H9 (cell line): ENCODE measurements around the gene CSF1R. TPM values are rescaled to one million over a fixed set of nuclear protein-coding genes. Genes with fewer than 3 reads are reported as not detected.

ENCODE experiments used
- DNase-seq: peaks from one replicate; pipeline ENCODE4 v3.0.0-alpha.2; 2017
- H2AFZ ChIP-seq: one replicate; pipeline ENCODE4 v1.6.1; 2013; ENCODE audit warnings: mild to moderate bottlenecking, low read length, control low read depth, moderate library complexity
- H2AK5ac ChIP-seq: 2 replicates; pipeline ENCODE4 v1.6.1; 2013; ENCODE audit warnings: low read length, control low read depth, mixed read lengths; ENCODE audit not compliant: insufficient read length
- H2BK120ac ChIP-seq: one replicate; pipeline ENCODE4 v1.6.1; 2013; ENCODE audit warnings: low read depth, mild to moderate bottlenecking, low read length, control low read depth, inconsistent platforms; ENCODE audit not compliant: poor library complexity, severe bottlenecking
- H2BK12ac ChIP-seq: 2 replicates; pipeline ENCODE4 v1.6.1; 2013; ENCODE audit warnings: low read length, control low read depth, mixed read lengths, low read depth; ENCODE audit not compliant: insufficient read length
- H2BK15ac ChIP-seq: 2 replicates; pipeline ENCODE4 v1.6.1; 2013; ENCODE audit warnings: low read depth, low read length, control low read depth
- H2BK20ac ChIP-seq: one replicate; pipeline ENCODE4 v1.6.1; 2013; ENCODE audit warnings: low read depth, mild to moderate bottlenecking, low read length, control low read depth, inconsistent platforms; ENCODE audit not compliant: poor library complexity, severe bottlenecking
- H2BK5ac ChIP-seq: 2 replicates; pipeline ENCODE4 v1.6.1; 2013; ENCODE audit warnings: low read length, control low read depth, mixed read lengths; ENCODE audit not compliant: insufficient read length
- H3K14ac ChIP-seq: 2 replicates; pipeline ENCODE4 v1.6.1; 2013; ENCODE audit warnings: low read length, control low read depth; ENCODE audit not compliant: insufficient read depth
- H3K18ac ChIP-seq: 2 replicates; pipeline ENCODE4 v1.6.1; 2013; ENCODE audit warnings: low read depth, mild to moderate bottlenecking, mixed read lengths, low read length, control low read depth; ENCODE audit not compliant: insufficient read length
- H3K23ac ChIP-seq: 2 replicates; pipeline ENCODE4 v1.6.1; 2013; ENCODE audit warnings: low read length, control low read depth, mixed read lengths, low read depth; ENCODE audit not compliant: insufficient read length
- H3K23me2 ChIP-seq: 2 replicates; pipeline ENCODE4 v1.6.1; 2013; ENCODE audit warnings: low read depth, mild to moderate bottlenecking, mixed read lengths, low read length, control low read depth; ENCODE audit not compliant: insufficient read length, poor library complexity, severe bottlenecking
- H3K27ac ChIP-seq: 2 replicates; pipeline ENCODE4 v1.5.1; 2013; ENCODE audit warnings: low read length, control low read depth, mixed read lengths, low read depth; ENCODE audit not compliant: insufficient read length
- H3K27me3 ChIP-seq: 2 replicates; pipeline ENCODE4 v1.6.1; 2013; ENCODE audit warnings: low read length, control low read depth, inconsistent platforms; ENCODE audit not compliant: insufficient read depth
- H3K4ac ChIP-seq: 2 replicates; pipeline ENCODE4 v1.6.1; 2013; ENCODE audit warnings: low read depth, mild to moderate bottlenecking, control low read depth, inconsistent platforms, low read length, moderate library complexity
- H3K4me1 ChIP-seq: 2 replicates; pipeline ENCODE4 v1.6.1; 2013; ENCODE audit warnings: low read length, control low read depth, inconsistent platforms; ENCODE audit not compliant: insufficient read depth
- H3K4me2 ChIP-seq: 2 replicates; pipeline ENCODE4 v1.6.1; 2013; ENCODE audit warnings: low read length, control low read depth, mixed read lengths; ENCODE audit not compliant: insufficient read length, insufficient read depth
- H3K56ac ChIP-seq: 2 replicates; pipeline ENCODE4 v1.6.1; 2013; ENCODE audit warnings: low read depth, mild to moderate bottlenecking, mixed read lengths, low read length, control low read depth; ENCODE audit not compliant: insufficient read length
- H3K79me1 ChIP-seq: 2 replicates; pipeline ENCODE4 v1.6.1; 2013; ENCODE audit warnings: low read depth, mild to moderate bottlenecking, moderate library complexity, low read length, control low read depth, inconsistent platforms; ENCODE audit not compliant: insufficient read depth, poor library complexity, severe bottlenecking
- H3K79me2 ChIP-seq: 2 replicates; pipeline ENCODE4 v1.6.1; 2013; ENCODE audit warnings: low read length, control low read depth, inconsistent platforms; ENCODE audit not compliant: insufficient read depth
- H3K9ac ChIP-seq: 2 replicates; pipeline ENCODE4 v1.6.1; 2013; ENCODE audit warnings: low read length, control low read depth, mixed read lengths; ENCODE audit not compliant: insufficient read length; ENCODE audit errors: extremely low read depth
- H3K9me3 ChIP-seq: one replicate; pipeline ENCODE4 v1.6.1; 2013; ENCODE audit warnings: low read depth, low read length, inconsistent platforms; ENCODE audit not compliant: control insufficient read depth
- H3T11ph ChIP-seq: one replicate; pipeline ENCODE4 v1.6.1; 2013; ENCODE audit warnings: mild to moderate bottlenecking, low read length, control low read depth, inconsistent platforms
- H4K20me1 ChIP-seq: one replicate; pipeline ENCODE4 v1.6.1; 2013; ENCODE audit not compliant: control insufficient read depth, insufficient read length, insufficient read depth
- H4K5ac ChIP-seq: 2 replicates; pipeline ENCODE4 v1.6.1; 2013; ENCODE audit warnings: low read depth, mild to moderate bottlenecking, mixed read lengths, low read length, control low read depth; ENCODE audit not compliant: insufficient read length
- H4K8ac ChIP-seq: replicated peaks from 2 replicates; pipeline ENCODE4 v1.6.1; 2013; ENCODE audit warnings: low read length, control low read depth, mixed read lengths, low read depth; ENCODE audit not compliant: insufficient read length
- H4K91ac ChIP-seq: 2 replicates; pipeline ENCODE4 v1.6.1; 2013; ENCODE audit warnings: low read depth, mild to moderate bottlenecking, moderate library complexity, mixed read lengths, low read length, control low read depth; ENCODE audit not compliant: insufficient read length
- H3K27ac Mint-ChIP-seq, 3 experiments: 2 replicates in 2 of 3; 3 replicates in 1 of 3; pipeline ENCODE4 v1.8.0; 2020 to 2021; ENCODE audit warnings: mixed read lengths in 3 of 3, mild to moderate bottlenecking in 1 of 3, moderate library complexity in 1 of 3
- H3K27me3 Mint-ChIP-seq: 2 replicates; pipeline ENCODE4 v1.8.0; 2021; ENCODE audit warnings: low read depth, mild to moderate bottlenecking, moderate library complexity, mixed read lengths
- H3K36me3 Mint-ChIP-seq, 3 experiments: 2 replicates in 2 of 3; 3 replicates in 1 of 3; pipeline ENCODE4 v1.8.0; 2020 to 2021; ENCODE audit warnings: low read depth in 3 of 3, mixed read lengths in 3 of 3; ENCODE audit not compliant: insufficient read depth in 1 of 3
- H3K4me1 Mint-ChIP-seq, 2 experiments: 2 replicates each; pipeline ENCODE4 v1.8.0; 2020; ENCODE audit warnings: mixed read lengths in 2 of 2
- H3K4me3 Mint-ChIP-seq, 2 experiments: 2 replicates in 1 of 2; 3 replicates in 1 of 2; pipeline ENCODE4 v1.8.0; 2020 to 2021; ENCODE audit warnings: mild to moderate bottlenecking in 2 of 2, mixed read lengths in 2 of 2, moderate library complexity in 1 of 2
- H3K9me3 Mint-ChIP-seq, 2 experiments: 2 replicates in 1 of 2; 3 replicates in 1 of 2; pipeline ENCODE4 v1.8.0; 2020; ENCODE audit warnings: mild to moderate bottlenecking in 2 of 2, mixed read lengths in 2 of 2, moderate library complexity in 1 of 2
- CTCF ChIP-seq: fragments of 200-600 bp; sonication (generic); conservative IDR thresholded peaks from 3 replicates; pipeline ENCODE4 v1.8.0; 2021; ENCODE audit warnings: antibody characterized with exemption, mild to moderate bottlenecking
- WGBS: extraction: QIAGEN DNeasy Blood & Tissue Kit; methylation state at CpG from one replicate; pipeline ENCODE4 v1.1.7; 2013; ENCODE audit warnings: missing lambda C conversion rate, low lambda C conversion rate, mixed read lengths; ENCODE audit not compliant: insufficient read length; ENCODE audit errors: extremely low coverage; 5-methylcytosine and 5-hydroxymethylcytosine counted together
- total RNA-seq: library from RNA; stranded (reverse); gene quantifications from 2 replicates; pipeline ENCODE4 v1.2.1, GENCODE V29; 2021

The CSF1R gene
- total RNA-seq, 1 experiment from 2014 or later: 0.13 TPM

- Histone ChIP-seq H3K4me1 (no peaks in the 10 kb centered on the region), H2BK5ac (no peak overlapping the region), H3K56ac (no peak overlapping the region), H3K23me2 (no peaks in the 10 kb centered on the region), H3K4me2 (no peak overlapping the region), H4K8ac (no peak overlapping the region), H3T11ph (no peak overlapping the region), H3K79me2 (no peaks in the 10 kb centered on the region), H3K4ac (no peak overlapping the region), H2AK5ac (no peak overlapping the region), H2AFZ (no peak overlapping the region), H2BK15ac (no peak overlapping the region), H3K18ac (no peak overlapping the region), H3K27ac (no peak overlapping the region), H3K9ac (no peak overlapping the region), H3K14ac (no peak overlapping the region; the same call in 1 of the 2 replicates), H2BK20ac (no peak overlapping the region), H3K9me3 (no peaks in the 10 kb centered on the region), H2BK12ac (no peak overlapping the region), H4K91ac (no peak overlapping the region), H3K23ac (no peak overlapping the region), H2BK120ac (no peak overlapping the region), H3K79me1 (no peaks in the 10 kb centered on the region), H4K5ac (no peak overlapping the region), H4K20me1 (no peaks in the 10 kb centered on the region), H3K27me3 (no peaks in the 10 kb centered on the region)
- H3K4me1 Mint-ChIP-seq: peaks cover 20 to 27% of the 10 kb centered on the region in 2 experiments
- no peaks in the 10 kb centered on the region for H3K9me3 Mint-ChIP-seq
- H3K27me3 Mint-ChIP-seq: peaks cover 12% of the 10 kb centered on the region
- no peak for DNase-seq
- no CpG with 5 or more reads among the region's 15 CpGs for WGBS
- no peaks in the 10 kb centered on the region for H3K36me3 Mint-ChIP-seq
- H3K27ac Mint-ChIP-seq: no peak overlapping the region
- no peak for TF ChIP-seq CTCF
- H3K4me3 Mint-ChIP-seq: no peak overlapping the region
These were observed 36.5 kb upstream of the CSF1R start for GRCh38 chr5:150122536-150123481.
